Transverse colon (tissue), 4 donors: Measurements from ENCODE around the gene ARHGEF7. TPM values are rescaled to one million over a fixed set of nuclear protein-coding genes. Genes with fewer than 3 reads are reported as not detected.

Experiments
- DNase-seq: peaks from one replicate; pipeline ENCODE4 v3.0.0-alpha.2; 2019
- H3K27ac ChIP-seq, 4 donors: fragments of 200-600 bp; sonication (generic); 2 replicates each; pipeline ENCODE4 v1.5.1; 2016 to 2018; ENCODE audit warnings: inconsistent platforms in 4 of 4
- H3K27me3 ChIP-seq: fragments of 200-600 bp; sonication (generic); 2 replicates; pipeline ENCODE4 v1.5.1; 2017; ENCODE audit warnings: inconsistent platforms
- H3K36me3 ChIP-seq, 4 donors: fragments of 200-600 bp; sonication (generic); 2 replicates each; pipeline ENCODE4 v1.5.1; 2017 to 2019; ENCODE audit warnings: inconsistent platforms in 4 of 4
- H3K4me1 ChIP-seq, 4 donors: fragments of 200-600 bp; sonication (generic); 2 replicates each; pipeline ENCODE4 v1.5.1; 2017 to 2020; ENCODE audit warnings: inconsistent platforms in 4 of 4
- H3K4me3 ChIP-seq, 4 donors: fragments of 200-600 bp; sonication (generic); 1 replicate in 1 of 4; 2 replicates in 3 of 4; pipeline versions ENCODE4 v1.5.1 to v1.6.1; 2017 to 2019; ENCODE audit warnings: inconsistent platforms in 4 of 4
- H3K9me3 ChIP-seq, 2 donors: fragments of 200-600 bp; sonication (generic); 2 replicates each; pipeline ENCODE4 v1.5.1; 2017 to 2019; ENCODE audit warnings: inconsistent platforms in 2 of 2
- EP300 ChIP-seq: sonication (generic); formaldehyde crosslinking; IDR thresholded peaks from one replicate; pipeline ENCODE4 v1.6.1; 2017; ENCODE audit warnings: antibody characterized with exemption, low read depth
- POLR2A ChIP-seq: fragments of 450-650 bp; IDR thresholded peaks from one replicate; pipeline ENCODE4 v1.6.1; 2016; ENCODE audit warnings: antibody characterized with exemption, mild to moderate bottlenecking, moderate library complexity
- POLR2AphosphoS5 ChIP-seq, 3 donors: sonication (generic); formaldehyde crosslinking; IDR thresholded peaks; one replicate each; pipeline ENCODE4 v1.6.1; 2016; ENCODE audit warnings: antibody characterized with exemption in 3 of 3
- WGBS, 2 donors: methylation state at CpG; one replicate each; pipeline ENCODE4 v1.1.5; 2018; ENCODE audit warnings: low coverage in 1 of 2; 5-methylcytosine and 5-hydroxymethylcytosine counted together
- in situ Hi-C, 4 donors: fragments of 200-750 bp; cut with MboI; loops; one replicate each; pipeline versions ENCODE4 v1.15.0 to v1.15.1; 2017; ENCODE audit warnings: low sequenced_read_pairs in 3 of 4, low pct_ligation_motif_present in 1 of 4, low pct_unique_long_range_greater_than_20kb in 1 of 4
- intact Hi-C: fragments of 100-400 bp; cut with DNase I; formaldehyde crosslinking; loops from one replicate; pipeline ENCODE4 v1.15.1; 2023; ENCODE audit warnings: low total_unique reads
- total RNA-seq, 4 donors: library from RNA; depleted of rRNA; stranded (reverse); fragments of >200 nt; gene quantifications; one replicate each; pipeline ENCODE4 v1.1.0, GENCODE V29; 2016
- TF ChIP-seq, protein P1 (sequence below), 5 experiments: fragments of 200-600 bp in 3 of 5; fragments of 450-650 bp in 2 of 5; sonication (generic) in 3 of 5; IDR thresholded peaks; 1 replicate in 2 of 5; 2 replicates in 3 of 5; pipeline ENCODE4 v1.5.1; 2016 to 2017; ENCODE audit warnings: antibody characterized with exemption in 5 of 5, inconsistent platforms in 3 of 5, mild to moderate bottlenecking in 2 of 5, moderate library complexity in 1 of 5

Gene ARHGEF7
- total RNA-seq, 4 donors from 2014 or later = 62.3 to 104 (median 75.6) TPM

DNA sequence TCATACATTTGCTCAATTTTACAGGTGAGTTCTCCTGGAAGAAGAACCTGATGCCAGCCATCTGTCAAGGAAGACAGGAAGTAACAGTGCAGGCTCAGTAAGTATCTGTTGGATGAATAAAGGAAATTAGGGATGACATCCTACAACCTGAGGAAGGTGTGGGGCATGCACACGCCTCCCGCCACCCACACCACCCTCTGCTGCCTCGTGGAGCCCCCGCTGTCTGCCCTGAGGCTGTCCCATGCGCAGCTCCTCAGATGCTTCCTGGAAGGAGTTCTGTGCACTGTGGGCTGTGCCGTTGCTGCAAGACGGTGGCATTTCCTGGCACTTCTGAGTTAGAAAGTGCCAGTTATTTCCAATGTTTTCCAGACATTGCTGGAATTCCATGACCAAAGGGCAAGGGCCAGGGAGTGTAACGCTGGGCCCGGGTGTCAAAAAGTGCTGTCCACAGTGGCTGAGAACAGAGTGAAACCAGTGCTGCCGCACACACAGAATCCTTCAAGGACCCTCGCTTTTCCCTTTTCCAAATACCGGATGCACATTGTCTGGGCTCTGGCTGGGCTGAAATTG lies 201.1 kb downstream of the ARHGEF7 start:
- WGBS, 2 donors = 88 to 100% methylated on average over 1 to 12 of the region's 12 CpGs
- peaks cover 0 to 5% of the 10 kb centered on the region in 2 donors for H3K9me3 ChIP-seq
- TF ChIP-seq, protein P1, sequence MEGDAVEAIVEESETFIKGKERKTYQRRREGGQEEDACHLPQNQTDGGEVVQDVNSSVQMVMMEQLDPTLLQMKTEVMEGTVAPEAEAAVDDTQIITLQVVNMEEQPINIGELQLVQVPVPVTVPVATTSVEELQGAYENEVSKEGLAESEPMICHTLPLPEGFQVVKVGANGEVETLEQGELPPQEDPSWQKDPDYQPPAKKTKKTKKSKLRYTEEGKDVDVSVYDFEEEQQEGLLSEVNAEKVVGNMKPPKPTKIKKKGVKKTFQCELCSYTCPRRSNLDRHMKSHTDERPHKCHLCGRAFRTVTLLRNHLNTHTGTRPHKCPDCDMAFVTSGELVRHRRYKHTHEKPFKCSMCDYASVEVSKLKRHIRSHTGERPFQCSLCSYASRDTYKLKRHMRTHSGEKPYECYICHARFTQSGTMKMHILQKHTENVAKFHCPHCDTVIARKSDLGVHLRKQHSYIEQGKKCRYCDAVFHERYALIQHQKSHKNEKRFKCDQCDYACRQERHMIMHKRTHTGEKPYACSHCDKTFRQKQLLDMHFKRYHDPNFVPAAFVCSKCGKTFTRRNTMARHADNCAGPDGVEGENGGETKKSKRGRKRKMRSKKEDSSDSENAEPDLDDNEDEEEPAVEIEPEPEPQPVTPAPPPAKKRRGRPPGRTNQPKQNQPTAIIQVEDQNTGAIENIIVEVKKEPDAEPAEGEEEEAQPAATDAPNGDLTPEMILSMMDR (IDR thresholded peaks at IDR 0.05) = no peak
- TF ChIP-seq POLR2A (no peak), EP300 (no peak), POLR2AphosphoS5 (IDR thresholded peaks at IDR 0.05) (no peak)
- in situ Hi-C loops (no loop called here), intact Hi-C loops (no loop called here)
- no peak overlapping the region for H3K27ac ChIP-seq
- no peaks in the 10 kb centered on the region for H3K4me1 ChIP-seq
- DNase-seq = no peak
- H3K27me3 ChIP-seq = no peaks in the 10 kb centered on the region
- no peaks in the 10 kb centered on the region for H3K36me3 ChIP-seq
- H3K4me3 ChIP-seq = no peak overlapping the region

DNA sequence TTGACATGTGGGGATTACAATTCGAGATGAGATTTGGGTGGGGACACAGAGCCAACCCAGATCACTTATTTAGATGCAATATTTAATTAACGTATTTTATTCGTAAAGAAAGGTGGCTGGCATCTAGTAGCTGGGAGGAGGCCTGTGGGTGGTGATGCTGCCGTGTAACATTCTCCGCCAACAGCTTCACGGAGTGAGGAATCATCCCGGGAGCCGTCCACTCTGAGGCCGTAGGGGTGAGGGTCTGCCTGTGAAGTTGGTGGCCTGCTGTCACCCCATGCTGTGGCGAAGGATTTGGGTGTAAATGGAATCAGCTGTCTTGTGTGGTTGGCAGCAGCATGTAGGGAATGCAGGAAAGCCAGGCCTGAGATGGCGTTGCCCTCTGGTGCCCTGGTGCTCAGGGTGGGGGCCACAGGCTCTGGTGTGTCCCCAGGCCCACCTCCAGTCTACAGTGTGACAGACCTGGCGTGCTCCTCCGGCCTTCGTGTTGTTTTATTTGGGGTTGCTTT lies 202.0 kb downstream of the ARHGEF7 start:
- WGBS, 2 donors = 93% methylated on average over 14 of the region's 14 CpGs; no CpG with 5 or more reads in 1 of the 2 donors
- intact Hi-C loops = no loop called here

DNA sequence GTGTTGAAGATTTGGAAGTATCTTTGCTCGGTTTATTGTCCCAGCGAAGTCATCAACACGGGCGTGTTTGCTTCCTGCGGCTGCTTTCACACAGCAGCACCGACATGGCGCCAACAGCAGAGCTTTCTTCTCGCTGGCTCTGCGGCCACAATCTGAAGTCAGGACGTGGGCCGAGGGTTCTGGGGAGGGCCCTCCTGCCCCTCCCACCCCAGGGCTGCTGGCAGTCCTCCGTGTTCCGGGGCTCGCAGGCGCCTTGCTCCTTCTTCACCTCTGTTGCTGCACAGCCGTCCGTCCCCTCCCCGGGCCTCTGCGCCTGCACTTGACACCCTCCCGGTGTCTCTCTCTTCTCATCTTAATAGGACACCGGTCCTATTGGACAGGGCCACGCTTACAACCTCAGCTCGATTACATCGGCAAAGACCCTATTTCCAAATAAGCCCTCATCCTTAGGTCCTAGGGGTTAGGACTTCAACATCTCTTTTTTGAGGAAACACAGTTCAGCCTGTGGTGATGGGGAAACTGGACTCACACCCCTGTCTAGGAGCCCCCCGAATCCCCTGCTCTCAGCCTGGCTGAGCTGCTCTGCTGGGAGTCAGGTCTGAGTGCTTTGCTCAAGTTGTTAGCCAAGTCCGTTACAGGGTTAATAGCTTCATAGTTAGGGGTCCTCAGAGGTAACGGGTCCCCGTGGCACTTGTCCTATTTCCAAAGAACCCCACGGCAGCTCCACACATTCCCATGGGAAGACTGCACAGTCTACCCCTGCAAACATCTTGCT lies 202.6 kb downstream of the ARHGEF7 start:
- no peak for DNase-seq
- H3K27ac ChIP-seq = no peak overlapping the region
- peaks cover 0 to 2% of the 10 kb centered on the region in 2 donors for H3K9me3 ChIP-seq
- intact Hi-C loops = no loop called here
- in situ Hi-C loops = no loop called here
- H3K27me3 ChIP-seq = no peaks in the 10 kb centered on the region
- no peaks in the 10 kb centered on the region for H3K4me1 ChIP-seq
- H3K4me3 ChIP-seq = no peak overlapping the region
- WGBS, 2 donors = 90 to 93% methylated on average over 15 to 29 of the region's 29 CpGs
- no peak for TF ChIP-seq EP300
- TF ChIP-seq, protein P1 (IDR thresholded peaks at IDR 0.05) = no peak
- no peak for TF ChIP-seq POLR2AphosphoS5 (IDR thresholded peaks at IDR 0.05)
- no peak for TF ChIP-seq POLR2A
- no peaks in the 10 kb centered on the region for H3K36me3 ChIP-seq

More for the DNA sequence above, 202.0 kb downstream of the ARHGEF7 start:
- DNase-seq = no peak
- H3K9me3 ChIP-seq = peaks cover 0 to 5% of the 10 kb centered on the region in 2 donors
- TF ChIP-seq POLR2A (no peak), POLR2AphosphoS5 (IDR thresholded peaks at IDR 0.05) (no peak), EP300 (no peak)
- TF ChIP-seq, protein P1 (IDR thresholded peaks at IDR 0.05) = no peak
- H3K36me3 ChIP-seq = no peaks in the 10 kb centered on the region
- no peaks in the 10 kb centered on the region for H3K4me1 ChIP-seq
- no peaks in the 10 kb centered on the region for H3K27me3 ChIP-seq
- H3K4me3 ChIP-seq = no peak overlapping the region
- in situ Hi-C loops = no loop called here
- no peak overlapping the region for H3K27ac ChIP-seq

DNA sequence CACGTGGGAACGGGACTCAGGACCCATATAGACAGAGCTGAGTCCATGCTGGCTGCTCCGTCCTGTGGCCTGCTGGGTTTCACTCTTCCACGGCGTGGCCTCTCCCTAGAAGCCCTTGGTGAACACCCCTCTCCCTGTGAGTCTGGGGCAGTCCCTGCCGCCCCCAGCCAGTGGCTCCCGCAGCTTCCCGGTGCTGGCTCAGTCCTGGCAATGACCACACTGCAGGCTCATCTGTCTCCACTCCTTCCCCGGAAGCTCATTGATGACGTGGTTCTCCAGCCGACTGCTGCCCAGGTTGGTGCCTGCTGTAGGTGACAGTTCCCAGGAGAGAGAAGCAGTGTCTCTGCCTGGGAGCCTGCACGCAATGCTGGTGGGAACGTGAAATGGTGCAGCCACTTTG lies 203.3 kb downstream of the ARHGEF7 start:
- Histone ChIP-seq H3K4me1 (no peaks in the 10 kb centered on the region), H3K4me3 (no peak overlapping the region), H3K27me3 (no peaks in the 10 kb centered on the region), H3K36me3 (no peaks in the 10 kb centered on the region), H3K27ac (no peak overlapping the region), H3K9me3 (no peaks in the 10 kb centered on the region)
- TF ChIP-seq, protein P1 (IDR thresholded peaks at IDR 0.05) = no peak
- no peak for TF ChIP-seq POLR2A
- TF ChIP-seq POLR2AphosphoS5 (IDR thresholded peaks at IDR 0.05) = no peak
- TF ChIP-seq EP300 = no peak
- WGBS, 2 donors = 84% methylated on average over 13 of the region's 13 CpGs; no CpG with 5 or more reads in 1 of the 2 donors
- intact Hi-C loops (no loop called here), in situ Hi-C loops (no loop called here)
- DNase-seq = no peak
